Trophoblast cell (in vitro differentiated cells and primary cell): ENCODE data around the gene KCNIP4.
"Not testable (repeated sequence)": the region's sequence is repeated elsewhere in the genome, so short reads cannot be mapped to it uniquely, and the experiment has no call there.

Experiments used
- DNase-seq, 2 donors: peaks; one replicate each; pipeline ENCODE4 v3.0.0-alpha.2; 2016
- H2AFZ ChIP-seq: 2 replicates; pipeline ENCODE4 v1.6.1; 2013; ENCODE audit warnings: low read length, moderate library complexity, mild to moderate bottlenecking; ENCODE audit not compliant: insufficient read depth, poor library complexity
- H2AK5ac ChIP-seq: 2 replicates; pipeline ENCODE4 v1.6.1; 2013; ENCODE audit warnings: mild to moderate bottlenecking, low read length
- H2BK120ac ChIP-seq: 2 replicates; pipeline ENCODE4 v1.6.1; 2013; ENCODE audit warnings: low read length, mild to moderate bottlenecking, moderate library complexity; ENCODE audit not compliant: insufficient read depth, poor library complexity
- H2BK12ac ChIP-seq: 2 replicates; pipeline ENCODE4 v1.6.1; 2013; ENCODE audit warnings: mild to moderate bottlenecking, low read length, moderate library complexity
- H2BK5ac ChIP-seq: 2 replicates; pipeline ENCODE4 v1.6.1; 2013; ENCODE audit warnings: low read length, low read depth, moderate library complexity, mild to moderate bottlenecking; ENCODE audit not compliant: poor library complexity
- H3K14ac ChIP-seq: 2 replicates; pipeline ENCODE4 v1.6.1; 2013; ENCODE audit warnings: mild to moderate bottlenecking, low read length
- H3K18ac ChIP-seq: 2 replicates; pipeline ENCODE4 v1.6.1; 2013; ENCODE audit warnings: mild to moderate bottlenecking, low read length
- H3K23ac ChIP-seq: 2 replicates; pipeline ENCODE4 v1.6.1; 2013; ENCODE audit warnings: low read length
- H3K27ac ChIP-seq: 2 replicates; pipeline ENCODE4 v1.5.1; 2013; ENCODE audit warnings: low read depth, mild to moderate bottlenecking, inconsistent platforms, low read length, moderate library complexity
- H3K27me3 ChIP-seq: 2 replicates; pipeline ENCODE4 v1.6.1; 2013; ENCODE audit warnings: inconsistent platforms, mild to moderate bottlenecking, low read length, moderate library complexity; ENCODE audit not compliant: insufficient read depth
- H3K36me3 ChIP-seq, 2 experiments: 1 replicate in 1 of 2; 2 replicates in 1 of 2; pipeline ENCODE4 v1.6.1; 2013; ENCODE audit warnings: low read length in 2 of 2, mild to moderate bottlenecking in 2 of 2, moderate library complexity in 1 of 2; ENCODE audit not compliant: insufficient read depth in 2 of 2, control insufficient read depth in 1 of 2
- H3K4ac ChIP-seq: 2 replicates; pipeline ENCODE4 v1.6.1; 2013; ENCODE audit warnings: low read depth, mild to moderate bottlenecking, low read length, moderate library complexity
- H3K4me1 ChIP-seq, 2 experiments: 1 replicate in 1 of 2; 2 replicates in 1 of 2; pipeline ENCODE4 v1.6.1; 2013; ENCODE audit warnings: low read length in 2 of 2, mild to moderate bottlenecking in 2 of 2, moderate library complexity in 1 of 2; ENCODE audit not compliant: insufficient read depth in 2 of 2, control insufficient read depth in 1 of 2
- H3K4me2 ChIP-seq: 2 replicates; pipeline ENCODE4 v1.6.1; 2013; ENCODE audit warnings: inconsistent platforms, mild to moderate bottlenecking, low read length, moderate library complexity
- H3K4me3 ChIP-seq: 2 replicates; pipeline ENCODE4 v1.5.1; 2013; ENCODE audit warnings: mild to moderate bottlenecking, low read depth, low read length, inconsistent platforms
- H3K79me1 ChIP-seq: one replicate; pipeline ENCODE4 v1.6.1; 2013; ENCODE audit warnings: low read length
- H3K79me2 ChIP-seq: 2 replicates; pipeline ENCODE4 v1.6.1; 2013; ENCODE audit warnings: low read length, mild to moderate bottlenecking; ENCODE audit not compliant: control insufficient read depth, insufficient read depth, poor library complexity
- H3K9ac ChIP-seq: 2 replicates; pipeline ENCODE4 v1.6.1; 2013; ENCODE audit warnings: mild to moderate bottlenecking, low read length
- H3K9me3 ChIP-seq: 2 replicates; pipeline ENCODE4 v1.6.1; 2013; ENCODE audit warnings: low read depth, mild to moderate bottlenecking, control low read depth, inconsistent platforms, low read length; ENCODE audit not compliant: insufficient read depth
- H4K12ac ChIP-seq: 2 replicates; pipeline ENCODE4 v1.6.1; 2013; ENCODE audit warnings: low read depth, mild to moderate bottlenecking, low read length, moderate library complexity
- H4K8ac ChIP-seq: 2 replicates; pipeline ENCODE4 v1.6.1; 2013; ENCODE audit warnings: low read depth, mild to moderate bottlenecking, low read length, moderate library complexity
- H4K91ac ChIP-seq: one replicate; pipeline ENCODE4 v1.6.1; 2013; ENCODE audit warnings: low read depth, mild to moderate bottlenecking, low read length, moderate library complexity
- WGBS: extraction: QIAGEN DNeasy Blood & Tissue Kit; methylation state at CpG from one replicate; pipeline ENCODE4 v1.1.7; 2013; ENCODE audit warnings: missing lambda C conversion rate; ENCODE audit not compliant: insufficient read length, insufficient coverage; ENCODE audit errors: extremely low coverage; 5-methylcytosine and 5-hydroxymethylcytosine counted together

KCNIP4 gene

DNA sequence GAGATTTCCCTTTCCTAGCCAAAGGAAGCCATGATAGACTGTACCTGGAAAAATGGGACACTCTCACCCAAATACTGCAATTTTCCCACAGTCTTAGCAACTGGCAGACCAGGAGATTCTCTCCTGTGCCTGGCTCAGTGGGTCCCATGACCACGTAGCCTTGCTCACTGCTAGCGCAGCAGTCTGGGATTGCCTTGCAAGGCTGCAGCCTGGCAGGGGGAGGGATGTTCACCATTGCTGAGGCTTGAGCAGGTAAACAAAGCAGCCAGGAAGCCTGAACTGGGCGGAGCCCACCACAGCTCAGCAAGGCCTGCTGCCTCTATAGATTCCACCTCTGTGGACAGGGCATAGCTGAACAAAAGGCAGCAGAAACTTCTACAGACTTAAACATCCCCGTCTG lies 596.2 kb downstream of the KCNIP4 start:
- H3K4me3 ChIP-seq, H3K79me2 ChIP-seq, H3K4ac ChIP-seq, H3K23ac ChIP-seq, H3K14ac ChIP-seq, H3K27me3 ChIP-seq, H4K12ac ChIP-seq, H2BK12ac ChIP-seq, H3K9ac ChIP-seq, H2AK5ac ChIP-seq, DNase-seq, H3K4me1 ChIP-seq, H2AFZ ChIP-seq, H3K79me1 ChIP-seq, H2BK120ac ChIP-seq, H4K8ac ChIP-seq, H3K4me2 ChIP-seq, H3K9me3 ChIP-seq, H3K18ac ChIP-seq, H4K91ac ChIP-seq, H2BK5ac ChIP-seq, H3K27ac ChIP-seq, H3K36me3 ChIP-seq: not testable (repeated sequence)
- no CpG with 5 or more reads among the region's 4 CpGs for WGBS

DNA sequence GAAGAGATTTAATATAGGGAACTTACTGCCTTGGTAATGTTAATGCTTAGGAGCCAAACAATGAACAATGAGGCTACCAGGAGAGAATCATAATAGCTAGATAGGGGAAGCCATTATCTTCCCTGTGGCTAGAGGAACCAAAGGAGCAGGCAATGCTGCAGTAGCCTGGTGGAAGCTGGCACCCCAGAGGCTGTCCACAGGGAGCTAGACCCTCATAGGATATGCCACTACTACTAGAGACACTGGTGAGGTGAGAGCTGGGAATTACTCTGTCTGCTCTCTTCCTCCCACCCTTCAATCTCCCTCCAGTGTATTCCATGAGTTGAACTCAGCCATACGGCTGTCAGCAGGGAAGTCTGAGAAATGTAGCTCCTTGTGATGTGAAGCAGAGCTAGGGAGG lies 601.4 kb downstream of the KCNIP4 start:
- Histone ChIP-seq H3K79me1 (no peaks in the 10 kb centered on the region), H3K4me2 (no peak overlapping the region), H3K23ac (no peak overlapping the region), H3K27me3 (no peaks in the 10 kb centered on the region), H2BK5ac (no peak overlapping the region), H3K36me3 (no peaks in the 10 kb centered on the region), H3K27ac (no peak overlapping the region), H3K14ac (no peak overlapping the region), H3K79me2 (no peaks in the 10 kb centered on the region), H3K9me3 (peaks cover 1% of the 10 kb centered on the region), H4K91ac (no peak overlapping the region), H3K18ac (no peak overlapping the region), H2AK5ac (no peak overlapping the region), H3K4me1 (no peaks in the 10 kb centered on the region), H3K4me3 (no peak overlapping the region), H2AFZ (no peak overlapping the region), H3K4ac (no peak overlapping the region), H2BK12ac (no peak overlapping the region), H3K9ac (no peak overlapping the region), H4K8ac (no peak overlapping the region), H4K12ac (no peak overlapping the region), H2BK120ac (no peak overlapping the region)
- DNase-seq: no peak
- WGBS: no CpG with 5 or more reads among the region's 1 CpG

DNA sequence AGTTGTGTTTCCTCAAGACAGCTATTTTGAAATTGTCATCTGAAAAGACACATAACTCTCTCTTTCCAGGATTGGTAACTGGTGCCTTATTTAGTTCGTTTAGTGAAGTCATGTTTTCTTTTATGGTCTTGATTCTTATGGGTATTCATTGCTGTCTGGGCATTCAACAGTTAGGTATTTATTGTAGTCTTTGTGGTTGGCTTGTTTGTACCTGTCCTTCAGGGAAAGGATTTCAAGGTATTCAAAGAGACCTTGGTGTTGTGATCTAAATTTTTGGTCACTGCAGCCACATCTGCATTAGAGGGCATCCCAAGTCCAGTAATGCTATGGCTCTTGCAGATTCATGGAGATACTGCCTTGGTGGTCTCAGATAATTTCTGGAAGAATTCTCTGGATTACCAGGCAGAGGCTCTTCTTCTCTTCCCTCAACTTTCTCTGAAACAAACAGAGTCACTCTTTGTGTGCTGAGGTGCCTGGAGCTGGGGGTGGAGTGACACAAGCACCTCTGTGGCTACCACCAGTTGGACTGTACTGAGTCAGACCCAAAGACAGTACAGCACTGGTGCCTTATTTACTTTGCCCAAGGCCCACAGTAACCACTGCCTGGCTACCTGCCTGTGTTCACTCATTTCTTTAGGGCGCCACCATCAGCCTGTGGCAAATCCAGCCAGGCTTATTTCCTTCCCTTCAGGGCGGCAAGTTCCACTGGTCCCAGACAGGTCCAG lies 620.4 kb downstream of the KCNIP4 start:
- Histone ChIP-seq H2AFZ (no peak overlapping the region), H3K18ac (no peak overlapping the region), H3K4me2 (no peak overlapping the region), H2BK12ac (no peak overlapping the region), H3K14ac (no peak overlapping the region), H3K36me3 (no peaks in the 10 kb centered on the region), H4K12ac (no peak overlapping the region), H3K4me1 (peaks cover 0 to 2% of the 10 kb centered on the region in 2 experiments), H3K4ac (no peak overlapping the region), H3K9me3 (no peaks in the 10 kb centered on the region), H2BK120ac (no peak overlapping the region), H3K79me2 (no peaks in the 10 kb centered on the region), H3K79me1 (no peaks in the 10 kb centered on the region), H4K8ac (no peak overlapping the region), H2AK5ac (no peak overlapping the region), H3K27me3 (no peaks in the 10 kb centered on the region), H2BK5ac (no peak overlapping the region), H4K91ac (no peak overlapping the region), H3K9ac (no peak overlapping the region), H3K23ac (no peak overlapping the region), H3K27ac (no peak overlapping the region), H3K4me3 (no peak overlapping the region)
- WGBS: no CpG with 5 or more reads among the region's 3 CpGs
- DNase-seq: no peak

DNA sequence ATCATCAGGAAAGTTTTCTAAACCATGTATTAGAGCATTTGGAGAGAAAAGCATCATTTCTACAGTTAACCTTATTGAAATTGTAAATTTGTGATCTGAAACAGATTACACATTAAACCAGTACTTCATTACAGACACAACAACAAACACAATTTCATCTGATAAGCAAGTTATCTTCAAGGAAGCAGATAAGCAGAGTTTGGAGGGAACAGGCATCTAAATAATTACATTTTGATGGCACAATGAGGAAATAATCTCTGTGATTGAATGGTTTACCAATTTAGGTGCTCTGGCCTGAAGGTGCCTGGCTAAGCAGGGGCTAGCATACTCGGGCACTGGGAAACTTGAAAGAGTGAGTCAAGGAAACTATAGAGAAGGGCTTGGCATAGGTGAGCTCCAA lies 628.5 kb downstream of the KCNIP4 start:
- no peak overlapping the region for H3K14ac ChIP-seq
- H3K4me3 ChIP-seq: no peak overlapping the region
- H3K4me2 ChIP-seq: no peak overlapping the region
- no peak overlapping the region for H3K27ac ChIP-seq
- no peaks in the 10 kb centered on the region for H3K9me3 ChIP-seq
- no peak overlapping the region for H4K8ac ChIP-seq
- no peaks in the 10 kb centered on the region for H3K27me3 ChIP-seq
- H4K12ac ChIP-seq: no peak overlapping the region
- H3K18ac ChIP-seq: no peak overlapping the region
- H4K91ac ChIP-seq: no peak overlapping the region
- H2BK120ac ChIP-seq: no peak overlapping the region
- no peaks in the 10 kb centered on the region for H3K4me1 ChIP-seq
- DNase-seq: no peak
- no peak overlapping the region for H3K4ac ChIP-seq
- no peak overlapping the region for H3K23ac ChIP-seq
- no peaks in the 10 kb centered on the region for H3K79me1 ChIP-seq
- H3K79me2 ChIP-seq: no peaks in the 10 kb centered on the region
- H3K36me3 ChIP-seq: no peaks in the 10 kb centered on the region
- H2BK12ac ChIP-seq: no peak overlapping the region
- H2AFZ ChIP-seq: no peak overlapping the region
- no CpG with 5 or more reads among the region's 1 CpG for WGBS
- no peak overlapping the region for H2AK5ac ChIP-seq
- no peak overlapping the region for H3K9ac ChIP-seq
- no peak overlapping the region for H2BK5ac ChIP-seq
